ENCODE results near the gene SLC12A7.
"Not testable (repeated sequence)": the region's sequence is repeated elsewhere in the genome, so short reads cannot be mapped to it uniquely, and the experiment has no call there.

Gene SLC12A7

GRCh38 chr5:1002836-1003235, 109.0 kb downstream of the SLC12A7 start:
- DNase-seq = no peak

GRCh38 chr5:1002271-1002546, 109.7 kb downstream of the SLC12A7 start:
- DNase-seq = no peak

DNA sequence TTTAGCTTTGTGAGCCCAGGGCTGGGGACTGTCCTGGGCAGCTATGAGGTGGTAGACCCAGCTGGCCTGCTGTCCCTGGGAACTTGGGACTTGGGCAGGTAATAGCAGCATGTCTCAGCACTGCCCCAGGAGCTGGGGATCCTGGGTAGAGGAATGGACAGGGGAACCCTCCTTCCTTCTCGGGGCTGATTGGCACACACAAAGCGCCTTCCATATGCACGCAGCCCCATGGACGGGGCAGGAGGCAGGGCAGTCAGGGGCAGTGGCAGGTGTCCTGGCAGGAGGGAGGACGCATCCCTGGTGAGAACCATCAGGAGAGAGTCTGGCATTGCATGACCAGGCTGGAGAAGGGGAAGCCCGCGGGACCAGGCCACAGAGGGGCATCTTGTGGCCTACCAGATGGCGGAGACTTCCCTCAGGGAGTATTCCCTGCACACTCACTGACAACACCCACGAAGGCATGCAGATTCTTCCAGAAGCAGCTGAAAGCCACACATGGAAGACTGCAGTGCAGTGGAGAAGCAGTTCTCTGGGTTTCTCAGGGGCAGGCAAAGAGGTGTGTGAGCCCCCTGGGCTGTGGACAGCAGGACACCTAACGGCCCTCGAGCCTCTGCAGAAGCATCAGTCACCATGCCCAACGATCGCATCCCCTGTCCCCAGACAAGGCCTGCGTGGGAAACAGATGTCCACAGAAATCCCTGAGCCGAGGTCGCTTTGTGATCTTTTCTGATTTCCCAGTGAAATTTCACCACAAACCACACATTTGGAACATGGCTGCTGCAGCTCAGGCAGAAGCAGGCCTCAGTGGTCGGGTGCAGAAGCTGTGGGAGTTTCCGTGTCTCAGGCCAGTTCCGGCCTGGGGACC, 110.2 kb downstream of the SLC12A7 start:
- DNase-seq = no peak

GRCh38 chr5:1000831-1001230, 111.0 kb downstream of the SLC12A7 start:
- DNase-seq = not testable (repeated sequence)
